GM10248 (cell line): ENCODE results near the gene TRNP1.
"Not testable (repeated sequence)": the region's sequence is repeated elsewhere in the genome, so short reads cannot be mapped to it uniquely, and the experiment has no call there.

Experiments
- CTCF ChIA-PET: fragments of 300-600 bp; sonication (Branson Sonifier 250); formaldehyde crosslinking; extraction: SDS; loops from one replicate; lab custom pipeline; 2021; ENCODE audit warnings: antibody characterized with exemption; lab: Yijun Ruan, JAX
- POLR2A ChIA-PET: fragments of 350-650 bp; sonication (Branson Sonifier 250); formaldehyde crosslinking; extraction: SDS; loops from one replicate; lab custom pipeline; 2020; ENCODE audit warnings: antibody characterized with exemption; lab: Yijun Ruan, JAX
- DNase-seq: peaks from one replicate; pipeline ENCODE4 v3.0.0; 2012; ENCODE audit errors: extremely low spot score
- TF ChIP-seq, protein P1 (sequence below): IDR thresholded peaks from 2 replicates; pipeline ENCODE4 v1.5.1; 2012; ENCODE audit warnings: mild to moderate bottlenecking, low read depth; ENCODE audit errors: extremely low read depth, missing control alignments, control extremely low read depth

Gene TRNP1

DNA sequence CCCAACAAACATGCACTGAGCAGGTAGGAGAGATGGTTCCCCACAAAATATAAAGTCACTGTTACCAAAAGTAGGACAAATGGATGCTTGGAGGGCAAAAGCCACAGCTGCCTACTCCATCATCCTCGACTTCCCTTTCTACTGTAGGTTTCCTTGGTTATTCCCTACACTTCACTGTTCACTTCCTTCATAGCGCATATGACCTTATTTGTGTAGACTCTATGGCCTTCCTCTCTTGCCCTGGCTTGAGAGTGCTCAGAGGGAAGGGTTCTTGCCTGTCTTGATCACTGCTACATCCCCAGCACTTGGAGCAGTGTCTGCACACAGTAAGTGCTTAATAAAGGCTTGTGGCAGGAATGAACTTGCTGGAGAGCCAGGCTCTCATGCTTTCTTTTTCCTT, 14.6 kb upstream of the TRNP1 start:
- DNase-seq: no peak
- ChIA-PET POLR2A (no interaction called here), CTCF (no interaction called here)
- TF ChIP-seq, protein P1, sequence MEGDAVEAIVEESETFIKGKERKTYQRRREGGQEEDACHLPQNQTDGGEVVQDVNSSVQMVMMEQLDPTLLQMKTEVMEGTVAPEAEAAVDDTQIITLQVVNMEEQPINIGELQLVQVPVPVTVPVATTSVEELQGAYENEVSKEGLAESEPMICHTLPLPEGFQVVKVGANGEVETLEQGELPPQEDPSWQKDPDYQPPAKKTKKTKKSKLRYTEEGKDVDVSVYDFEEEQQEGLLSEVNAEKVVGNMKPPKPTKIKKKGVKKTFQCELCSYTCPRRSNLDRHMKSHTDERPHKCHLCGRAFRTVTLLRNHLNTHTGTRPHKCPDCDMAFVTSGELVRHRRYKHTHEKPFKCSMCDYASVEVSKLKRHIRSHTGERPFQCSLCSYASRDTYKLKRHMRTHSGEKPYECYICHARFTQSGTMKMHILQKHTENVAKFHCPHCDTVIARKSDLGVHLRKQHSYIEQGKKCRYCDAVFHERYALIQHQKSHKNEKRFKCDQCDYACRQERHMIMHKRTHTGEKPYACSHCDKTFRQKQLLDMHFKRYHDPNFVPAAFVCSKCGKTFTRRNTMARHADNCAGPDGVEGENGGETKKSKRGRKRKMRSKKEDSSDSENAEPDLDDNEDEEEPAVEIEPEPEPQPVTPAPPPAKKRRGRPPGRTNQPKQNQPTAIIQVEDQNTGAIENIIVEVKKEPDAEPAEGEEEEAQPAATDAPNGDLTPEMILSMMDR: no peak

DNA sequence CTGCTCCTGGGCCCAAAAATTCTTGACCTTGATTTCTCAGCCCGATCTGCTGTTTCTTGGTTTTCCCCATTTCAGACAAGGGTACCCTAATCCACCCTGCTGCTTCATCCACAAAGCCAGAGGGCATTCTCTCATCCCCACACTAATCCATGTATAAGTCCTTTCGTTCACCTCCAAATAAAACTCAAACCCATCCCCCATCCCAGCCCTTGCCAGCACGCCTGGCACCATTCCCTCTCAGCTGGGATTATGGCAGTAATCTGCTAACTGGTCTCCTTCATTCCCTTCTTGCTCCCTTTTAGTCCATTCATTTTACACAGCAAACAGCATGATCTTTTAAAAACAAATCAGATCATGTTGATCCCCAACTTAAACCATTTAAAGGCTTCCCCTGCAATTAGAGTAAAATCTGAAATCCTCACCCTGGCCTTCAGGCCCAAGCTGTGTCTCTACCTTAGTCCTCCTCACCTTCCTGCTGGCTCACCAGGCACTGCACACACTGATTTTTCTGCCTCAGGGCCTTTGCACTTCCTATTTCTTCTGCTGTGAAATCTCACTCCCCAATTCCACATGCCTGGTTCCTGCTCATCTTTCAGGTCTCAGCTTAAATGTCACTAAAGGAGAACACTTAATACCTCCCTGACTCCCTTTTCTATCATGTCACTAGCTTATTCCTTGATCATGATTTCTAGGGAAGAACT, 12.2 kb upstream of the TRNP1 start:
- ChIA-PET POLR2A (no interaction called here), CTCF (interaction anchor here (0.7 to 1.8 kb wide), 4 partner anchors 14 to 63 kb away, joined by 3 to 6 read pairs (median 4); no protein-coding TSS in a partner anchor)
- TF ChIP-seq, protein P1: no peak
- DNase-seq: no peak

DNA sequence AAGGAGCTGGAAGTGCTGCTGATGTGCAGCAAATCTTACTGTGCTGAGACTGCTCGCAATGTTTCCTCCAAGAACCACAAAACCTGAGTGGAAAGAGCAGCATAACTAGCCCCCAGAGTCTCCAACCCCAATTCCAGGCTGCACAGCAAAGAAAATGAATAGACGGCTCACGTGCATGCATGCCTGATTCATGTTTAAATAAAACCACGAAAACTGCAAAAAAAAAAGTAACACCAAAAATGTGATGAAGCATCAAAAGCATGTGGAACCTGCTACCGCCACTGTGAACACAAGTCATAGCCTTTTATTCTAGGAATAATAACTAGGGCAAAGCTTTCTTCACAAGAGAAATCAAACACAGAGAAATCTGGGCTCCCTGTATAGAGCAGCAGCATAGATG, 9.6 kb upstream of the TRNP1 start:
- ChIA-PET CTCF (interaction anchor here (3.5 kb wide), 1 partner anchor 14 kb away, joined by 22 read pairs; no protein-coding TSS in a partner anchor), POLR2A (no interaction called here)
- DNase-seq: no peak
- TF ChIP-seq, protein P1: no peak

DNA sequence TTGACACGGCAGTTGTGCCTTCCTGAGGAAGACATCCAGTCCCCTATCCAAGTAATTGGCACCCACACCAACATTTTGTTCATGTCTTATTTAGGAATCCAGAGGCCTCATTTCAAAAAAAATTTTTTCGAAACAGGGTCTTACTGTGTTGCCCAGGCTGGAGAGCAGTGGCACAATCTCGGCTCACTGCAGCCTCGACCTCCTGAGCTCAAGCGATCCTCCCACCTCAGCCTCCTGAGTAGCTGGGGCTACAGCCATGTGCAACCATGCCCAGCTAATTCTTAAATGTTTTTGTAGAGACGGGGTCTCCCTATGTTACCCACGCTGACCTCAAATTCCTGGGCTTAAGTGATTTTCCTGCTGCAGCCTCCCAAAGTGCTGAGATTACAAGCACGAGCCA, 9.2 kb upstream of the TRNP1 start:
- CTCF ChIA-PET: interaction anchor here (1.6 to 3.5 kb wide), 2 partner anchors 14 to 18 kb away, joined by 4 to 22 read pairs; no protein-coding TSS in a partner anchor
- no peak for DNase-seq
- POLR2A ChIA-PET: no interaction called here
- TF ChIP-seq, protein P1: no peak

DNA sequence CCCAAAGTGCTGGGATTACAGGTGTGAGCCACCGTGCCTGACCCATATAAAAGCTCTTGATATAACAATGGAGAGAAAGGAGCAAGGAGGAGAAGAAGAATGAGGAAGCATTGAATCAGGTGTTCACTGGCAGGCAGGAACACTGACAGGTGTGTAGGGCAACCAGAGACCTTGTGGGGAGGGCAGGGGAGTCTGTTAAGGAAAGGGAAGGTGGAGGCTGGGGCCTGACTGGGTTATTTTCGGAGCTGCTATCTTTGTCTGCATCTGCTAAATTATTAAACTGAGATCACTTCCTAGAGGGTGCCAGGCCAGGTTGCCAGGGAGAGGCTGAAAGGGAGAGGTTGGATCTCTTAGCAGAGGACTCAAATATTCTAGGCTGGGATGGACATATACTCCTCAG, 6.8 kb upstream of the TRNP1 start:
- DNase-seq: no peak
- ChIA-PET POLR2A (interaction anchor here (0.6 kb wide), 1 partner anchor 379 kb away, joined by 6 read pairs; no protein-coding TSS in a partner anchor), CTCF (interaction anchor here (0.7 to 3.5 kb wide), 4 partner anchors 8 to 58 kb away, joined by 3 to 22 read pairs (median 3); no protein-coding TSS in a partner anchor)
- TF ChIP-seq, protein P1: no peak

DNA sequence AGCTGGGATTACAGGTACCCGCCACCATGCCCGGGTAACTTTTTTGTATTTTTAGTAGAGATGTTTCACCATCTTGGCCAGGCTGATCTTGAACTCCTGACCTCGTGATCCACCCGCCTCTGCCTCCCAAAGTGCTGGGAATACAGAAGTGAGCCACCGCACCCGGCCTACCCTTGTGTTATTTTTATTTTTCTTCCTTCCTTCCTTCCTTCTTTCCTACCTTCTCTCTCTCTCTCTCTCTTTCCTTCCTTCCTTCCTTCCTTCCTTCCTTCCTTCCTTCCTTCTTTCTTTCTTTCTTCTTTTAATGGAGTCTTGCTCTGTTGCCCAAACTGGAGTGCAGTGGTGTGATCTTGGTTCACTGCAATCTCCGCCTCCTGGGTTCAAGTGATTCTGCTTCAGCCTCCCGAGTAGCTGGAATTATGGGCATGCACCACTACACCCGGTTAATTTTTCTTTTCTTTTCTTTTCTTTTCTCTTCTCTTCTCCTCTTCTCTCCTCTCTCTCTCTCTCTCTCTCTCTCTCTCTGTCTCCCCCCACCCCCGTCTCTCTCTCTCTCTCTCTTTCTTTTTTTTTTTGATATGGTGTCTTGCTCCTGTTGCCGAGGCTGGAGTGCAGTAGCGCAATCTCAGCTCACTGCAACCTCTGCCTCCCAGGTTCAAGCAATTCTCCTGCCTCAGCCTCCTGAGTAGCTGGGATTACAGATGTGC, 3.9 kb upstream of the TRNP1 start:
- POLR2A ChIA-PET, DNase-seq, CTCF ChIA-PET: not testable (repeated sequence)
